ENCODE measurements around the gene NELL2. TPM values are rescaled to one million over a fixed set of nuclear protein-coding genes. Genes with fewer than 3 reads are reported as not detected.

The NELL2 gene
- total RNA-seq, 2 experiments from 2014 or later = 99.7 to 106 TPM

DNA sequence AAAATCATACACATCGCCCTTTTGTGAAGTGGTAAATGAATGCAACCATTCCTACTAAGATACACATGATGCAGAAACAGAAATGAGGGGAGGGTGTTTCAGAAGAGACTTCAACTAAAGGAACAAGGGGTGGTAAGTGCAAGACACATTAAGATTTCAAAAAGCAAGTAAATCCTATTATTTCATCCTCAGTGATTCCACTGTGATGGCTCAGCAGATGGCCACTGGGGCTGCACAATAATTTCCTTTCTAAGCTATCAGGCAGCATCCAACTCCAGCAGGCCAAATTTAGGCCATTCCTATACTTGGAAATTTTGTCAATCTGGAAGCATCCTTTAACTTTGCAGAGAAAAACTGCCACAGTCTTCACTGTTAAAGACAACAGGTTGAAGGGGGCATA lies 272.4 kb downstream of the NELL2 start:
- Mint-ChIP-seq H3K27ac (no peak overlapping the region), H3K36me3 (ENCODE audit: low read depth) (peaks cover 40% of the 10 kb centered on the region), H3K9me3 (no peaks in the 10 kb centered on the region), H3K4me1 (ENCODE audit: low read depth) (peaks cover 6% of the 10 kb centered on the region), H3K4me3 (no peak overlapping the region), H3K27me3 (no peaks in the 10 kb centered on the region)
- TF ChIP-seq, protein P1, sequence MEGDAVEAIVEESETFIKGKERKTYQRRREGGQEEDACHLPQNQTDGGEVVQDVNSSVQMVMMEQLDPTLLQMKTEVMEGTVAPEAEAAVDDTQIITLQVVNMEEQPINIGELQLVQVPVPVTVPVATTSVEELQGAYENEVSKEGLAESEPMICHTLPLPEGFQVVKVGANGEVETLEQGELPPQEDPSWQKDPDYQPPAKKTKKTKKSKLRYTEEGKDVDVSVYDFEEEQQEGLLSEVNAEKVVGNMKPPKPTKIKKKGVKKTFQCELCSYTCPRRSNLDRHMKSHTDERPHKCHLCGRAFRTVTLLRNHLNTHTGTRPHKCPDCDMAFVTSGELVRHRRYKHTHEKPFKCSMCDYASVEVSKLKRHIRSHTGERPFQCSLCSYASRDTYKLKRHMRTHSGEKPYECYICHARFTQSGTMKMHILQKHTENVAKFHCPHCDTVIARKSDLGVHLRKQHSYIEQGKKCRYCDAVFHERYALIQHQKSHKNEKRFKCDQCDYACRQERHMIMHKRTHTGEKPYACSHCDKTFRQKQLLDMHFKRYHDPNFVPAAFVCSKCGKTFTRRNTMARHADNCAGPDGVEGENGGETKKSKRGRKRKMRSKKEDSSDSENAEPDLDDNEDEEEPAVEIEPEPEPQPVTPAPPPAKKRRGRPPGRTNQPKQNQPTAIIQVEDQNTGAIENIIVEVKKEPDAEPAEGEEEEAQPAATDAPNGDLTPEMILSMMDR (IDR thresholded peaks at IDR 0.05) = no peak
- CTCF ChIA-PET = interaction anchor here (1.9 kb wide), 1 partner anchor 15 kb away, joined by 5 read pairs; no protein-coding TSS in a partner anchor
- intact Hi-C loops (cut with micrococcal nuclease) = no loop called here
- POLR2A ChIA-PET = no interaction called here
- ATAC-seq (no peak), DNase-seq (no peak)

DNA sequence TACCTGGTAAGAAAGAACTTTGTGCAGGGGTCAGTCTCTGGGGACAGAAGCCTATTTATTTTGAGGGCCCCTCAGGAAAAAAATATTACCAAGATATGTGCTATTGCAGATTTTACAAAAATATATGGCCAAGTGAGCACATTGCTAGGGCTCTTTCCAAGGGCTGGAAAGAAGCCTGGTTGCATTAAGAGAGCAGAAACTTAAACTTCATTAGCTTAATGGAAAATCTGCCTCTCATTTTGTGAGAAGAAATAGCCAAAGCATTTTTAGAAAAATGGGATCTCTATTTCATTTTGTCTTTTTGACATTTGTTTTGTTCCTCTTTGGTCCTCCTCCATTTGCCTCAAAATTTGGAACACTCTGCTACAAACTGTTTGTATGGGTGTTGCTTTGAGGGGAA lies 283.5 kb downstream of the NELL2 start:
- Mint-ChIP-seq H3K9me3 (no peaks in the 10 kb centered on the region), H3K27me3 (no peaks in the 10 kb centered on the region), H3K4me1 (ENCODE audit: low read depth) (peaks cover 8% of the 10 kb centered on the region), H3K4me3 (no peak overlapping the region), H3K36me3 (ENCODE audit: low read depth) (peaks cover 28% of the 10 kb centered on the region), H3K27ac (no peak overlapping the region)
- TF ChIP-seq, protein P1 (IDR thresholded peaks at IDR 0.05) = no peak
- intact Hi-C loops (cut with micrococcal nuclease) = no loop called here
- POLR2A ChIA-PET = no interaction called here
- DNase-seq (no peak), ATAC-seq (no peak)
- CTCF ChIA-PET = no interaction called here

DNA sequence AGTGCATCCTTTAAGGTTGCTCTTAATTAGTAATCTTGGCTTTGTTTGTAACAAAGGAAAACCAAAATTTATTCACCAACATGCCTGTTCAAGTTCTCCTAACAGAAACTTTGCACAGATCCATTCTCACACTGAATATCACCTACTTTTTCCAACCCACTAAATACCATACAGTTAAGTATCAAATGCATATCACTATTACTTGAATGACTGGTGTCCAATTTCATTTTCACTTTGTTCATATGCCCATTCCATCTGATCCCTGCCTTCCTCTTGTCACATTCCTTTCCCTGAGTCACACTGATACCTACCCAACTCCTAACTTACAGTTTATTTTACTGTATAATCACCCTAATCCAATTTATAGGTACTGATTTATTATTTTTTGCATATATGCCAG lies 286.4 kb downstream of the NELL2 start:
- ATAC-seq (peak; percentile 51), DNase-seq (no peak)
- H3K4me1 Mint-ChIP-seq (ENCODE audit: low read depth) = peaks cover 8% of the 10 kb centered on the region
- H3K27ac Mint-ChIP-seq = peak overlapping the region; percentile 32
- intact Hi-C loops (cut with micrococcal nuclease) = no loop called here
- H3K36me3 Mint-ChIP-seq (ENCODE audit: low read depth) = peaks cover 33% of the 10 kb centered on the region
- TF ChIP-seq, protein P1 (IDR thresholded peaks at IDR 0.05) = no peak
- ChIA-PET POLR2A (no interaction called here), CTCF (interaction anchor here (1.4 kb wide), 1 partner anchor 341 kb away, joined by 3 read pairs; no protein-coding TSS in a partner anchor)
- no peaks in the 10 kb centered on the region for H3K9me3 Mint-ChIP-seq
- no peaks in the 10 kb centered on the region for H3K27me3 Mint-ChIP-seq
- no peak overlapping the region for H3K4me3 Mint-ChIP-seq

DNA sequence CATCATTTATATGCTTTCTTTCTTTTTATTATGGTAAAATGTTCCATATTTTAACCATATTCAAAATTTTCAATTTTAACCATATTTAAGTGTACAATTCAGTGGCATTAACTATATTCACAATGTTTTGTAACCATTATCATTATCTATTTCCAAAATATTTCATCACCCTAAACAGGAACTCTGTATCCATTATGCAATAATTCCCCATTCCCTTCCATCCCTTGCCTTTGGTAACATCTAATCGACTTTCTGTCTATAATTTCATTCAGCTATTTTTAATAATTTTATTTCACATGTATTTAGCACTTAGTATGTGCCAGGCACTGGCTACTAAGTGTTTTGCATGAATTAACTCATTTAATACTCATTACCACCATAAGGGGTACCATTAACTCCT lies 287.5 kb downstream of the NELL2 start:
- CTCF ChIA-PET = no interaction called here
- Mint-ChIP-seq H3K27me3 (no peaks in the 10 kb centered on the region), H3K27ac (no peak overlapping the region), H3K4me1 (ENCODE audit: low read depth) (peaks cover 8% of the 10 kb centered on the region), H3K4me3 (no peak overlapping the region), H3K36me3 (ENCODE audit: low read depth) (peaks cover 37% of the 10 kb centered on the region), H3K9me3 (no peaks in the 10 kb centered on the region)
- DNase-seq (no peak), ATAC-seq (no peak)
- intact Hi-C loops (cut with micrococcal nuclease) = no loop called here
- TF ChIP-seq, protein P1 (IDR thresholded peaks at IDR 0.05) = no peak
- POLR2A ChIA-PET = no interaction called here

DNA sequence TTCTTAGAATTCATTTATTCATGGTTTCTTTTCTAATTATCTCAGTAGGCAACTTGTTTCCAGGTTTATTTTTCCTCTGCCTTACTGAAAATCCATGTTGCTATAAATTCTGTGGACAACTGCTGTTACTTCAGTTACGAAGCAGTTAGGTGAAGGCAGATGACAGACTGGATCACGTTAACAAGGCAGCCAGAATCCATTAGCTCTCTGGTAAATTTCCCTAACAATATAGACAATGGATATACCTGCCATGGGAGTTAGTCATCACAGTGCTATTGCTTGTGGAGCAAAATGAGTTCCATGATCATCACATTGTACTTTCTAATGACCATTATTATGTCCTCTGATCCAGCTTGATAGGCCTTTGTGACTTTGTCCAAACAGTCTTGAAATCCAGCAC lies 291.5 kb downstream of the NELL2 start:
- Mint-ChIP-seq H3K27ac (no peak overlapping the region), H3K27me3 (no peaks in the 10 kb centered on the region), H3K36me3 (ENCODE audit: low read depth) (peaks cover 25% of the 10 kb centered on the region), H3K4me1 (ENCODE audit: low read depth) (peaks cover 20% of the 10 kb centered on the region), H3K4me3 (no peak overlapping the region), H3K9me3 (no peaks in the 10 kb centered on the region)
- TF ChIP-seq, protein P1 (IDR thresholded peaks at IDR 0.05) = no peak
- ChIA-PET CTCF (no interaction called here), POLR2A (interaction anchor here (0.6 kb wide), 1 partner anchor 258 kb away, joined by 3 read pairs; no protein-coding TSS in a partner anchor)
- DNase-seq (no peak), ATAC-seq (no peak)
- intact Hi-C loops (cut with micrococcal nuclease) = no loop called here

All from activated CD8-positive, alpha-beta T cell treated with anti-CD3 and anti-CD28 coated beads for 36 hours (primary cell).